ENCODE measurements around the gene FUT8. TPM values are rescaled to one million over a fixed set of nuclear protein-coding genes. Genes with fewer than 3 reads are reported as not detected.

The FUT8 gene
- total RNA-seq, 1 experiment from 2014 or later: 42.3 TPM

DNA sequence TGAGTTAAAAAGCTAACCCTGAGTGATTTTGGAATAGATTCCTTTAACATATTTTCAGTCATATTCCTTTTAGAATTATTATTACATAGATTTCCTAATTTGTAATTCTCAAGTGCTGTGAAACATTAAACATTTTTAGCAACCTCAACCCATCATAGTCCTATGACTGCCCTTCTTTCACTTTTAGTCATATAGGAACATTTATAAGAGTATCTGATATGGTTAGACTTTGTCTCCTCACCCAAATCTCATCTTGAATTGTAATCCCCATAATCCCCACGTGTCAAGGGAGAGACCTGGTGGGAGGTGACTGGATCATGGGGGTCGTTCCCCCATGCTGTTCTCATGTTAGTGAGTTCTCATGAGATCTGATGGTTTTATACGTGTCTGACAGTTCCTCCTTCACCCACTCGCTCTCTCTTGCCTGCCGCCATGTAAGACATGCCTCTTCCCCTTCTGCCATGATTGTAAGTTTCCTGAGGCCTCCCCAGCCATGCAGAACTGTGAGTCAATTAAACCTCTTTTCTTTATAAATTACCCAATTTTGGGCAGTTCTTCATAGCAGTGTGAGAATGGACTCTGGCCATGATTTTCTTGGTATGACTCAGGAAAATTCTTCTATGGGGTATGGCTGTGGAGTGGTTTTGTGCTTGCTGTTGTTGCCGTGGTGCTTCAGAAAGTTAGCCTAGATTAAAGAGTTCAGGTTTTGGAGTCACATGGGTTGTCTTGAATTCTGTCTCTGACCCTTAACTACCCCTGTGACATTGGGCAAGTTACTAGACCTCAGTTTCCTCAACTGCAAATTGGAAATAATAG lies 83.9 kb downstream of the FUT8 start:
- 0 out of 2 replicates have a peak, but pooled peaks cover 3% of the 10 kb centered on the region for H3K79me2 ChIP-seq (ENCODE audit: insufficient read depth, low read length)
- no peak overlapping the region for H3K4me3 ChIP-seq (replicated peaks in 1 of 2; ENCODE audit: low read depth in 1 of 2, low read length in 2 of 2)
- no peaks in the 10 kb centered on the region for H3K4me1 ChIP-seq (ENCODE audit: control insufficient read depth in 1 of 2, insufficient read depth in 2 of 2, low read length in 2 of 2)
- ATAC-seq (no peak), DNase-seq (ENCODE audit: low read depth, low spot score) (no peak)
- intact Hi-C loops (cut with micrococcal nuclease): no loop called here
- H3K9ac ChIP-seq (ENCODE audit: low read length): no peak overlapping the region
- POLR2A ChIA-PET: no interaction called here
- no peaks in the 10 kb centered on the region for H3K27me3 ChIP-seq (ENCODE audit: insufficient read depth, low read length)
- no TSS peak for BruUV-seq (replicated peaks)
- RAD21 ChIA-PET (ENCODE audit: low non-redundant PET in 1 of 2, low total read pairs in 2 of 2, uncharacterized antibody in 2 of 2, unreplicated experiment in 2 of 2): no interaction called here
- no peaks in the 10 kb centered on the region for H3K9me3 ChIP-seq (ENCODE audit: control insufficient read depth in 1 of 2, insufficient read depth in 1 of 2, low read depth in 1 of 2, low read length in 2 of 2)
- no peaks in the 10 kb centered on the region for H4K20me1 ChIP-seq (ENCODE audit: insufficient read depth)
- CTCF ChIA-PET: no interaction called here
- no peaks in the 10 kb centered on the region for H3K36me3 ChIP-seq (ENCODE audit: control insufficient read depth in 1 of 2, insufficient read depth in 2 of 2, low read length in 2 of 2)
- no peak overlapping the region for H3K27ac ChIP-seq (ENCODE audit: low read depth, low read length)
- TF ChIP-seq, protein P1, sequence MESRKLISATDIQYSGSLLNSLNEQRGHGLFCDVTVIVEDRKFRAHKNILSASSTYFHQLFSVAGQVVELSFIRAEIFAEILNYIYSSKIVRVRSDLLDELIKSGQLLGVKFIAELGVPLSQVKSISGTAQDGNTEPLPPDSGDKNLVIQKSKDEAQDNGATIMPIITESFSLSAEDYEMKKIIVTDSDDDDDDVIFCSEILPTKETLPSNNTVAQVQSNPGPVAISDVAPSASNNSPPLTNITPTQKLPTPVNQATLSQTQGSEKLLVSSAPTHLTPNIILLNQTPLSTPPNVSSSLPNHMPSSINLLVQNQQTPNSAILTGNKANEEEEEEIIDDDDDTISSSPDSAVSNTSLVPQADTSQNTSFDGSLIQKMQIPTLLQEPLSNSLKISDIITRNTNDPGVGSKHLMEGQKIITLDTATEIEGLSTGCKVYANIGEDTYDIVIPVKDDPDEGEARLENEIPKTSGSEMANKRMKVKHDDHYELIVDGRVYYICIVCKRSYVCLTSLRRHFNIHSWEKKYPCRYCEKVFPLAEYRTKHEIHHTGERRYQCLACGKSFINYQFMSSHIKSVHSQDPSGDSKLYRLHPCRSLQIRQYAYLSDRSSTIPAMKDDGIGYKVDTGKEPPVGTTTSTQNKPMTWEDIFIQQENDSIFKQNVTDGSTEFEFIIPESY (IDR thresholded peaks at IDR 0.05; ENCODE audit: extremely low read depth, insufficient replicate concordance, low read length): no peak
- TF ChIP-seq ZNF274 (IDR thresholded peaks at IDR 0.05; ENCODE audit: low read depth, low read length) (no peak), POLR2AphosphoS5 (IDR thresholded peaks at IDR 0.05; ENCODE audit: low read depth, low read length) (no peak), FOSL1 (IDR thresholded peaks at IDR 0.05; ENCODE audit: low read depth) (no peak), EGR1 (IDR thresholded peaks at IDR 0.05; ENCODE audit: low read depth) (no peak), CBX3 (IDR thresholded peaks at IDR 0.05; ENCODE audit: low read depth) (no peak), TCF7L2 (IDR thresholded peaks at IDR 0.05; ENCODE audit: borderline replicate concordance, extremely low read depth, insufficient read depth, insufficient read length) (no peak), POLR2A (IDR thresholded peaks at IDR 0.05; ENCODE audit: borderline replicate concordance, extremely low read depth, insufficient read depth, insufficient read length) (no peak), JUND (IDR thresholded peaks at IDR 0.05) (no peak), ZFX (IDR thresholded peaks at IDR 0.05) (no peak), RAD21 (IDR thresholded peaks at IDR 0.05; ENCODE audit: low read depth) (no peak), SIN3A (IDR thresholded peaks at IDR 0.05; ENCODE audit: low read depth) (no peak), CEBPB (IDR thresholded peaks at IDR 0.05; ENCODE audit: low read depth) (no peak), SP1 (IDR thresholded peaks at IDR 0.05; ENCODE audit: low read depth) (no peak), REST (IDR thresholded peaks at IDR 0.05; ENCODE audit: low read depth) (no peak), SRF (IDR thresholded peaks at IDR 0.05; ENCODE audit: low read depth) (no peak), EZH2 (IDR thresholded peaks at IDR 0.05) (no peak)
- TF ChIP-seq, protein P2, sequence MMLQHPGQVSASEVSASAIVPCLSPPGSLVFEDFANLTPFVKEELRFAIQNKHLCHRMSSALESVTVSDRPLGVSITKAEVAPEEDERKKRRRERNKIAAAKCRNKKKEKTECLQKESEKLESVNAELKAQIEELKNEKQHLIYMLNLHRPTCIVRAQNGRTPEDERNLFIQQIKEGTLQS (IDR thresholded peaks at IDR 0.05): no peak
- TF ChIP-seq, protein P3, sequence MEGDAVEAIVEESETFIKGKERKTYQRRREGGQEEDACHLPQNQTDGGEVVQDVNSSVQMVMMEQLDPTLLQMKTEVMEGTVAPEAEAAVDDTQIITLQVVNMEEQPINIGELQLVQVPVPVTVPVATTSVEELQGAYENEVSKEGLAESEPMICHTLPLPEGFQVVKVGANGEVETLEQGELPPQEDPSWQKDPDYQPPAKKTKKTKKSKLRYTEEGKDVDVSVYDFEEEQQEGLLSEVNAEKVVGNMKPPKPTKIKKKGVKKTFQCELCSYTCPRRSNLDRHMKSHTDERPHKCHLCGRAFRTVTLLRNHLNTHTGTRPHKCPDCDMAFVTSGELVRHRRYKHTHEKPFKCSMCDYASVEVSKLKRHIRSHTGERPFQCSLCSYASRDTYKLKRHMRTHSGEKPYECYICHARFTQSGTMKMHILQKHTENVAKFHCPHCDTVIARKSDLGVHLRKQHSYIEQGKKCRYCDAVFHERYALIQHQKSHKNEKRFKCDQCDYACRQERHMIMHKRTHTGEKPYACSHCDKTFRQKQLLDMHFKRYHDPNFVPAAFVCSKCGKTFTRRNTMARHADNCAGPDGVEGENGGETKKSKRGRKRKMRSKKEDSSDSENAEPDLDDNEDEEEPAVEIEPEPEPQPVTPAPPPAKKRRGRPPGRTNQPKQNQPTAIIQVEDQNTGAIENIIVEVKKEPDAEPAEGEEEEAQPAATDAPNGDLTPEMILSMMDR (IDR thresholded peaks at IDR 0.05 in 2 of 3, conservative IDR thresholded peaks at IDR 0.05 in 1 of 3; ENCODE audit: borderline replicate concordance in 1 of 3, insufficient read depth in 1 of 3, low read depth in 2 of 3, low read length in 2 of 3): no peak
- TF ChIP-seq, protein P4, sequence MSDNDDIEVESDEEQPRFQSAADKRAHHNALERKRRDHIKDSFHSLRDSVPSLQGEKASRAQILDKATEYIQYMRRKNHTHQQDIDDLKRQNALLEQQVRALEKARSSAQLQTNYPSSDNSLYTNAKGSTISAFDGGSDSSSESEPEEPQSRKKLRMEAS (IDR thresholded peaks at IDR 0.05): no peak
- H3K4me2 ChIP-seq (ENCODE audit: low read length): no peak overlapping the region
- H3K9me2 ChIP-seq (ENCODE audit: insufficient read depth): no peaks in the 10 kb centered on the region; the same call in 1 of the 2 replicates
- H2AFZ ChIP-seq (ENCODE audit: low read depth, low read length, poor library complexity, severe bottlenecking): no peak overlapping the region

Measured in HCT116 (cell line).